Measurements from ENCODE around the gene SLC7A9.

DNA sequence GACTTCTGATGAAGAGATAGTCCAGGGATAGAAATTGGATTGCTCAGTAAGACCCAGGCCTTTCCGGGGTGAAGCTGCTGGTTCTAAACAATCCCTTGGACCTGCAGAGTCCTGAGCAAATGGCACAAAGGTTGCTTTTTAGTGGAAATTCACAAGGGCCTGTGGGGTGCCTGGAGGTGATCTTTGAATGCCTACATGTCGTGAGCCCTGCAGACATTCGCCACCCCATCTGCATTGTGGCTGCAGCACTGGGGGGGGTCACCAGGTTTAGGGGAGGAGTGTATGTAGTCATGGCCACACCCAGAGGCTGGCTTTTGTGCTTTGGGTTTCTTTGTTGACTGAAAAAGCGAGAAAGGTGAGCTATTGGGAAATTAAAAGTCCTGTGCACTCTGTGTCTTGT lies 41.4 kb downstream of the SLC7A9 start:
- TF ChIP-seq POLR2AphosphoS5 (IDR thresholded peaks at IDR 0.05) (no peak), EP300 (conservative IDR thresholded peaks at IDR 0.05; ENCODE audit: poor library complexity, severe bottlenecking) (no peak)
- TF ChIP-seq, protein P1, sequence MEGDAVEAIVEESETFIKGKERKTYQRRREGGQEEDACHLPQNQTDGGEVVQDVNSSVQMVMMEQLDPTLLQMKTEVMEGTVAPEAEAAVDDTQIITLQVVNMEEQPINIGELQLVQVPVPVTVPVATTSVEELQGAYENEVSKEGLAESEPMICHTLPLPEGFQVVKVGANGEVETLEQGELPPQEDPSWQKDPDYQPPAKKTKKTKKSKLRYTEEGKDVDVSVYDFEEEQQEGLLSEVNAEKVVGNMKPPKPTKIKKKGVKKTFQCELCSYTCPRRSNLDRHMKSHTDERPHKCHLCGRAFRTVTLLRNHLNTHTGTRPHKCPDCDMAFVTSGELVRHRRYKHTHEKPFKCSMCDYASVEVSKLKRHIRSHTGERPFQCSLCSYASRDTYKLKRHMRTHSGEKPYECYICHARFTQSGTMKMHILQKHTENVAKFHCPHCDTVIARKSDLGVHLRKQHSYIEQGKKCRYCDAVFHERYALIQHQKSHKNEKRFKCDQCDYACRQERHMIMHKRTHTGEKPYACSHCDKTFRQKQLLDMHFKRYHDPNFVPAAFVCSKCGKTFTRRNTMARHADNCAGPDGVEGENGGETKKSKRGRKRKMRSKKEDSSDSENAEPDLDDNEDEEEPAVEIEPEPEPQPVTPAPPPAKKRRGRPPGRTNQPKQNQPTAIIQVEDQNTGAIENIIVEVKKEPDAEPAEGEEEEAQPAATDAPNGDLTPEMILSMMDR (IDR thresholded peaks at IDR 0.05; ENCODE audit: poor library complexity, severe bottlenecking): no peak
- TF ChIP-seq, protein P2, sequence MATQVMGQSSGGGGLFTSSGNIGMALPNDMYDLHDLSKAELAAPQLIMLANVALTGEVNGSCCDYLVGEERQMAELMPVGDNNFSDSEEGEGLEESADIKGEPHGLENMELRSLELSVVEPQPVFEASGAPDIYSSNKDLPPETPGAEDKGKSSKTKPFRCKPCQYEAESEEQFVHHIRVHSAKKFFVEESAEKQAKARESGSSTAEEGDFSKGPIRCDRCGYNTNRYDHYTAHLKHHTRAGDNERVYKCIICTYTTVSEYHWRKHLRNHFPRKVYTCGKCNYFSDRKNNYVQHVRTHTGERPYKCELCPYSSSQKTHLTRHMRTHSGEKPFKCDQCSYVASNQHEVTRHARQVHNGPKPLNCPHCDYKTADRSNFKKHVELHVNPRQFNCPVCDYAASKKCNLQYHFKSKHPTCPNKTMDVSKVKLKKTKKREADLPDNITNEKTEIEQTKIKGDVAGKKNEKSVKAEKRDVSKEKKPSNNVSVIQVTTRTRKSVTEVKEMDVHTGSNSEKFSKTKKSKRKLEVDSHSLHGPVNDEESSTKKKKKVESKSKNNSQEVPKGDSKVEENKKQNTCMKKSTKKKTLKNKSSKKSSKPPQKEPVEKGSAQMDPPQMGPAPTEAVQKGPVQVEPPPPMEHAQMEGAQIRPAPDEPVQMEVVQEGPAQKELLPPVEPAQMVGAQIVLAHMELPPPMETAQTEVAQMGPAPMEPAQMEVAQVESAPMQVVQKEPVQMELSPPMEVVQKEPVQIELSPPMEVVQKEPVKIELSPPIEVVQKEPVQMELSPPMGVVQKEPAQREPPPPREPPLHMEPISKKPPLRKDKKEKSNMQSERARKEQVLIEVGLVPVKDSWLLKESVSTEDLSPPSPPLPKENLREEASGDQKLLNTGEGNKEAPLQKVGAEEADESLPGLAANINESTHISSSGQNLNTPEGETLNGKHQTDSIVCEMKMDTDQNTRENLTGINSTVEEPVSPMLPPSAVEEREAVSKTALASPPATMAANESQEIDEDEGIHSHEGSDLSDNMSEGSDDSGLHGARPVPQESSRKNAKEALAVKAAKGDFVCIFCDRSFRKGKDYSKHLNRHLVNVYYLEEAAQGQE (IDR thresholded peaks at IDR 0.05; ENCODE audit: borderline replicate concordance): no peak

Data from neural cell (in vitro differentiated cells).